ENCODE results near the gene FANCM.

Gene FANCM

GRCh38 chr14:45095143-45095542 is 40.6 kb upstream of the FANCM start:
- Histone ChIP-seq H3K4me2 (no peak overlapping the region), H3K79me2 (ENCODE audit: insufficient read depth, low read depth) (peaks cover 32% of the 10 kb centered on the region; the same call in 1 of the 2 replicates), H3K9ac (no peak overlapping the region), H3K4me1 (ENCODE audit: low read depth, poor library complexity, severe bottlenecking) (no peaks in the 10 kb centered on the region), H2AFZ (ENCODE audit: low read depth) (no peak overlapping the region), H3K27me3 (ENCODE audit: insufficient read depth, low read depth) (no peaks in the 10 kb centered on the region), H3K27ac (no peak overlapping the region), H3K4me3 (IDR thresholded peaks at IDR 0.05; ENCODE audit: insufficient read depth, low read depth, low read length) (no peak overlapping the region), H3K36me3 (ENCODE audit: insufficient read depth) (no peaks in the 10 kb centered on the region), H4K20me1 (ENCODE audit: insufficient read depth) (no peaks in the 10 kb centered on the region)
- TF ChIP-seq CTCF (conservative IDR thresholded peaks at IDR 0.05; ENCODE audit: low read depth, low read length) = no peak

GRCh38 chr14:45096218-45096617 is 39.5 kb upstream of the FANCM start:
- no peak for TF ChIP-seq CTCF (conservative IDR thresholded peaks at IDR 0.05; ENCODE audit: low read depth, low read length)
- Histone ChIP-seq H3K36me3 (ENCODE audit: insufficient read depth) (no peaks in the 10 kb centered on the region), H3K27me3 (ENCODE audit: insufficient read depth, low read depth) (no peaks in the 10 kb centered on the region)

GRCh38 chr14:45103806-45104205 is 31.9 kb upstream of the FANCM start:
- Histone ChIP-seq H3K79me2 (ENCODE audit: insufficient read depth, low read depth) (no peaks in the 10 kb centered on the region), H3K27ac (no peak overlapping the region), H3K36me3 (ENCODE audit: insufficient read depth) (no peaks in the 10 kb centered on the region), H3K9ac (no peak overlapping the region), H3K27me3 (ENCODE audit: insufficient read depth, low read depth) (no peaks in the 10 kb centered on the region), H3K4me3 (IDR thresholded peaks at IDR 0.05; ENCODE audit: insufficient read depth, low read depth, low read length) (no peak overlapping the region), H3K4me2 (no peak overlapping the region), H4K20me1 (ENCODE audit: insufficient read depth) (no peaks in the 10 kb centered on the region), H2AFZ (ENCODE audit: low read depth) (no peak overlapping the region), H3K4me1 (ENCODE audit: low read depth, poor library complexity, severe bottlenecking) (no peaks in the 10 kb centered on the region)
- TF ChIP-seq CTCF (conservative IDR thresholded peaks at IDR 0.05; ENCODE audit: low read depth, low read length) = no peak

More at GRCh38 chr14:45096218-45096617, 39.5 kb upstream of the FANCM start:
- Histone ChIP-seq H2AFZ (ENCODE audit: low read depth) (no peak overlapping the region), H3K79me2 (ENCODE audit: insufficient read depth, low read depth) (peaks cover 24% of the 10 kb centered on the region; the same call in 1 of the 2 replicates), H3K4me2 (no peak overlapping the region), H3K27ac (no peak overlapping the region), H3K9ac (no peak overlapping the region), H3K4me3 (IDR thresholded peaks at IDR 0.05; ENCODE audit: insufficient read depth, low read depth, low read length) (no peak overlapping the region), H4K20me1 (ENCODE audit: insufficient read depth) (no peaks in the 10 kb centered on the region), H3K4me1 (ENCODE audit: low read depth, poor library complexity, severe bottlenecking) (no peaks in the 10 kb centered on the region)

GRCh38 chr14:45104561-45104960 is 31.2 kb upstream of the FANCM start:
- Histone ChIP-seq H3K27me3 (ENCODE audit: insufficient read depth, low read depth) (no peaks in the 10 kb centered on the region), H3K4me1 (ENCODE audit: low read depth, poor library complexity, severe bottlenecking) (no peaks in the 10 kb centered on the region), H2AFZ (ENCODE audit: low read depth) (no peak overlapping the region), H3K79me2 (ENCODE audit: insufficient read depth, low read depth) (no peaks in the 10 kb centered on the region), H3K27ac (no peak overlapping the region), H3K9ac (no peak overlapping the region), H3K4me2 (no peak overlapping the region), H3K36me3 (ENCODE audit: insufficient read depth) (no peaks in the 10 kb centered on the region), H4K20me1 (ENCODE audit: insufficient read depth) (no peaks in the 10 kb centered on the region), H3K4me3 (IDR thresholded peaks at IDR 0.05; ENCODE audit: insufficient read depth, low read depth, low read length) (no peak overlapping the region)
- TF ChIP-seq CTCF (conservative IDR thresholded peaks at IDR 0.05; ENCODE audit: low read depth, low read length) = no peak
